ENCODE results near the gene MEGF8.

The MEGF8 gene

DNA sequence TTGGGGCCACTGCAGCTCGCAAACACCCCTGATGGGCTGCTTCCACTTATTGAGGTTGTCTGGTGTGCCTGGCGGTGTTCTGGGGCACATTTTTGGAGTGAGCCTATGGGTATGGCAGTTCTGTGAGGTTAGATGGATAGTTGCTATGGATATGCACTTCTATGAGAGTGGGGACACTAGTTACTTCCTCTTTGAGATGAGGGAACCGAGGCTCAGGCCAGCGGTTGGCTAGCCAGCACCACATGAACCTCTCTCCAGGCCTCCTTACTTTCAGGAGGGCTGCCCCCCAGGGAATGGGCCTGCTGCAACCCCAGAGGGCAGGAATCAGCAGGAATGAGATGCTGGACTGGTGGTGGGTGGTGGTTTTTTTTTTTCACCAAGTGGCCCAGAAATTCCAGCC lies 37.0 kb upstream of the MEGF8 start:
- TF ChIP-seq, protein P1, sequence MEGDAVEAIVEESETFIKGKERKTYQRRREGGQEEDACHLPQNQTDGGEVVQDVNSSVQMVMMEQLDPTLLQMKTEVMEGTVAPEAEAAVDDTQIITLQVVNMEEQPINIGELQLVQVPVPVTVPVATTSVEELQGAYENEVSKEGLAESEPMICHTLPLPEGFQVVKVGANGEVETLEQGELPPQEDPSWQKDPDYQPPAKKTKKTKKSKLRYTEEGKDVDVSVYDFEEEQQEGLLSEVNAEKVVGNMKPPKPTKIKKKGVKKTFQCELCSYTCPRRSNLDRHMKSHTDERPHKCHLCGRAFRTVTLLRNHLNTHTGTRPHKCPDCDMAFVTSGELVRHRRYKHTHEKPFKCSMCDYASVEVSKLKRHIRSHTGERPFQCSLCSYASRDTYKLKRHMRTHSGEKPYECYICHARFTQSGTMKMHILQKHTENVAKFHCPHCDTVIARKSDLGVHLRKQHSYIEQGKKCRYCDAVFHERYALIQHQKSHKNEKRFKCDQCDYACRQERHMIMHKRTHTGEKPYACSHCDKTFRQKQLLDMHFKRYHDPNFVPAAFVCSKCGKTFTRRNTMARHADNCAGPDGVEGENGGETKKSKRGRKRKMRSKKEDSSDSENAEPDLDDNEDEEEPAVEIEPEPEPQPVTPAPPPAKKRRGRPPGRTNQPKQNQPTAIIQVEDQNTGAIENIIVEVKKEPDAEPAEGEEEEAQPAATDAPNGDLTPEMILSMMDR (IDR thresholded peaks at IDR 0.05), result no peak

DNA sequence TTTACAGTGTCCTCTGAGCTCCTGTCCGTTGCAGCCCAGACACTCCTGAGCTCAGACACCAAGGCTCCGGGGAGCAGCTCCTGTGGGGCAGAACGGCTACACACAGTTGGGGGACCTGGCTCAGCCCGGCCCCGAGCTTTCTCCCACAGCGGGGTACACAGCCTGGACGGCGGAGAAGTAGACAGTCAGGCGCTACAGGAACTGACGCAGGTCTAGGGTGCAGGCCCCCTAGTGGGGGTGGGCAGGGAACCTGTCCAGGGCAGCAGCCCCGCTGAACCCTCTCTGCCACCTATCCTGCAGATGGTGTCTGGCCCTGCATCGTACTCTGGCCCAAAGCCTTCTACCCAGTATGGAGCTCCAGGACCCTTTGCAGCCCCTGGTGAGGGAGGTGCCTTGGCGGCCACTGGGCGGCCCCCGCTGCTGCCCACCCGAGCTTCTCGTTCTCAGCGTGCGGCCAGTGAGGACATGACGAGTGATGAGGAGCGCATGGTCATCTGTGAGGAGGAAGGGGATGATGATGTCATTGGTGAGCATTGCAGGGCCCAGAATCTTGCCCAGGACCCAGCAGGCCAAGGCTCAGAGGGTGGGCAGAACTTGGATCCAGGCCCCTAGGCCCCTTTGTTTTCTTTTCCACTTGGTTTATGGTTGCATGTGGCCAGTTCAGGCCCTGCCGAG lies 36.4 kb upstream of the MEGF8 start:
- TF ChIP-seq, protein P1 (IDR thresholded peaks at IDR 0.05), result no peak

DNA sequence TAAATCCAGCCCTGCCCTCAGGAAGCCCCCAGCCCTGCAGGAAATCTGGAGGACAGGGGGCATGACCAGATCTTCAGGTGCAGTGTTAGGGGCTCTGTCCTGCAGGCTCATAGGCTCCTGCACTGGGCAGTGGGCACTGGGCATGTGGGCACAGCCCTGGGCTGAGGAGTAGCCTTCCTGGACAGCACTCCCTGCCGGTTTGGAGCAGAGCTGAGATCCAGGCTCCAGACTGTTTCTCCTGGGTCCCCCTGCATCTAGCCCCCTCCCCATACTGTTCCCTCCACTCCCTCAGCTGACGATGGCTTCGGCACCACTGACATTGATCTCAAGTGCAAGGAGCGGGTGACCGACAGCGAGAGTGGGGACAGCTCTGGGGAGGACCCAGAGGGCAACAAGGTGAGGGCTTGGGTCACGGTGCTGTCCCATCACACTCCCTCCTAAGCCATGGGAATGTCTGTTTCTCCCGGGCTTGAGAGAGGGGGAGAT lies 35.8 kb upstream of the MEGF8 start:
- TF ChIP-seq, protein P1 (IDR thresholded peaks at IDR 0.05), result no peak

DNA sequence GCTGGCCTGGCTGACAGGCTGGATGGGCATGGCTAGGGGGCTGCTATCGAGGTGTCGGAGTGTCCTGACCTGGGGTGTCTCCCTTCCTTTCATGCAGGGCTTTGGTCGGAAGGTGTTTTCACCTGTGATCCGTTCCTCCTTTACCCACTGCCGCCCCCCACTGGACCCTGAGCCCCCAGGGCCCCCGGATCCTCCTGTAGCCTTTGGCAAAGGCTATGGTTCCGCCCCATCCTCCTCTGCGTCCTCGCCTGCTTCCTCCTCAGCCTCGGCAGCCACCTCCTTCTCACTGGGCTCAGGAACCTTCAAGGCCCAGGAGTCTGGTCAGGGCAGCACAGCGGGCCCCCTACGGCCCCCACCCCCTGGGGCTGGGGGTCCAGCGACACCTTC lies 35.3 kb upstream of the MEGF8 start:
- TF ChIP-seq, protein P1 (IDR thresholded peaks at IDR 0.05), result no peak

DNA sequence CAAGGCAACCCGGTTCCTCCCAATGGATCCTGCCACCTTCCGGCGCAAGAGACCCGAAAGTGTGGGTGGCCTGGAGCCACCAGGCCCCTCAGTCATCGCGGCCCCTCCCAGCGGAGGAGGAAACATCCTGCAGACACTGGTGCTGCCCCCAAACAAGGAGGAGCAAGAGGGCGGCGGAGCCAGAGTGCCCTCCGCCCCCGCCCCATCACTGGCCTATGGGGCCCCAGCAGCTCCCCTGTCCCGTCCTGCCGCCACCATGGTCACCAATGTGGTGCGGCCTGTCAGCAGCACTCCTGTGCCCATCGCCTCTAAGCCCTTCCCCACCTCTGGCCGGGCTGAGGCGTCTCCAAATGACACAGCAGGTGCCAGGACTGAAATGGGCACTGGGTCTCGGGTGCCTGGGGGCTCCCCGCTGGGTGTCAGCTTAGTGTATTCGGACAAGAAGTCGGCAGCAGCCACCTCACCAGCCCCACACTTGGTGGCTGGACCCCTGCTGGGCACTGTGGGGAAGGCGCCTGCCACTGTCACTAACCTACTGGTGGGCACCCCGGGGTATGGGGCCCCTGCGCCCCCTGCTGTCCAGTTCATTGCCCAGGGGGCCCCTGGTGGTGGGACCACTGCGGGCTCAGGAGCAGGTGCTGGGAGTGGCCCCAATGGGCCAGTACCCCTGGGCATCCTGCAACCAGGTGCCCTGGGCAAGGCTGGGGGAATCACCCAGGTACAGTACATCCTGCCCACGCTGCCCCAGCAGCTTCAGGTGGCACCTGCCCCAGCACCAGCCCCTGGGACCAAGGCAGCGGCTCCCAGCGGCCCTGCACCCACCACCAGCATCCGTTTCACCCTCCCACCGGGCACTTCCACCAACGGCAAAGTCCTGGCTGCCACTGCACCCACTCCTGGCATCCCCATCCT lies 34.7 kb upstream of the MEGF8 start:
- TF ChIP-seq, protein P1 (IDR thresholded peaks at IDR 0.05), result no peak

DNA sequence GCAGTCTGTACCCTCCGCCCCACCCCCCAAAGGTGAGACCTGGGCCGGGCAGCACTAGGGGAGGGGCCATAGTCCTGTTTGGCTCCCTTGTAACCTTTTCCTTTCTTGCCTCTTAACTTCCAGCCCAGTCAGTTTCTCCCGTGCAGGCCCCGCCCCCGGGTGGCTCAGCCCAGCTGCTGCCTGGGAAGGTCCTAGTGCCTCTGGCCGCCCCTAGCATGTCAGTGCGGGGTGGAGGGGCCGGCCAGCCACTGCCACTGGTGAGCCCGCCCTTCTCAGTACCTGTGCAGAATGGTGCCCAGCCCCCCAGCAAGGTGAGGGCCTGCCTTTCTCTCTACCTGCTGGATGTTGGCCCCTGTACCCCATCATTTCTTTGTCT lies 34.0 kb upstream of the MEGF8 start:
- TF ChIP-seq, protein P1 (IDR thresholded peaks at IDR 0.05), result no peak

DNA sequence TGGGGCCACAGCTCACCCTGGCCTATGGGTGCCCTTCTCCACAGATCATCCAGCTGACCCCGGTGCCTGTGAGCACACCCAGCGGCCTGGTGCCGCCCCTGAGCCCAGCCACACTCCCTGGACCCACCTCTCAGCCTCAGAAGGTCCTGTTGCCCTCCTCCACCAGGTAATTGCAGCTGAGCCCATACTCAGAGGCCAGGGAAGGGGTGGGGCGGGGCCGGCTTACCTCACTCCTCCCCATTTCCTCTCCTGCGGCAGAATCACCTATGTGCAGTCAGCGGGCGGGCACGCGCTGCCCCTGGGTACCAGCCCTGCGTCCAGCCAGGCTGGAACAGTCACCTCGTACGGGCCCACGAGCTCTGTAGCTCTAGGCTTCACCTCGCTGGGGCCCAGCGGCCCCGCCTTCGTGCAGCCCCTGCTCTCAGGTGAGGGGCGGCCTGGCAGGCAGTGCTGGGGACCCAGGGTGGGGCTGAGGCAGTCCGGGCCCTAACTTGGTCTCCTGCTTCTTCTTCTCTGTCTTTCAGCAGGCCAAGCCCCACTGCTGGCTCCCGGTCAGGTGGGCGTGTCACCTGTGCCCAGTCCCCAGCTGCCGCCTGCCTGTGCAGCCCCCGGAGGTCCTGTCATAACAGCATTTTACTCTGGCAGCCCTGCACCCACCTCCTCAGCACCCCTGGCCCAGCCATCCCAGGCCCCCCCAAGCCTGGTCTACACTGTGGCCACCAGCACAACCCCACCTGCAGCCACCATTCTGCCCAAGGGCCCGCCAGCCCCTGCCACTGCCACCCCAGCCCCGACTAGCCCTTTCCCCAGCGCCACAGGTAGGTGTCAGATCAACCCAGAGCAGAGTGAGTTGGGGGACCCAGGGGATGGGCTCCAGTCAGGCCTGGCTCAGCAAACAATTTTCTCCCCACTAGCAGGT lies 33.1 kb upstream of the MEGF8 start:
- TF ChIP-seq, protein P1 (IDR thresholded peaks at IDR 0.05), result no peak

All from LNCAP (cell line).